Smooth muscle cell (in vitro differentiated cells): ENCODE measurements around the gene CACNA2D3. TPM values are rescaled to one million over a fixed set of nuclear protein-coding genes. Genes with fewer than 3 reads are reported as not detected.

ENCODE experiments used
- DNase-seq: peaks from one replicate; lab custom pipeline; 2025; ENCODE audit not compliant: unreplicated experiment; lab: John Stamatoyannopoulos, UW
- H2AFZ ChIP-seq: fragments of 200-600 bp; sonication (generic); 2 replicates; pipeline ENCODE4 v1.6.0; 2016; ENCODE audit warnings: antibody characterized with exemption, low read depth, mild to moderate bottlenecking
- H3F3A ChIP-seq: fragments of 200-600 bp; sonication (generic); 2 replicates; pipeline ENCODE4 v1.6.0; 2017; ENCODE audit warnings: antibody characterized with exemption, low read depth
- H3K27ac ChIP-seq: fragments of 200-600 bp; sonication (generic); 2 replicates; pipeline ENCODE4 v1.5.1; 2016; ENCODE audit warnings: low read depth, mild to moderate bottlenecking
- H3K27me3 ChIP-seq: fragments of 200-600 bp; sonication (generic); 2 replicates; pipeline ENCODE4 v1.6.1; 2016; ENCODE audit warnings: low read depth, mild to moderate bottlenecking
- H3K36me3 ChIP-seq: fragments of 200-600 bp; sonication (generic); 2 replicates; pipeline ENCODE4 v1.5.1; 2016; ENCODE audit warnings: low read depth
- H3K4me1 ChIP-seq: fragments of 200-600 bp; sonication (generic); 2 replicates; pipeline ENCODE4 v1.5.1; 2016; ENCODE audit warnings: low read depth
- H3K4me2 ChIP-seq: fragments of 200-600 bp; sonication (generic); 2 replicates; pipeline ENCODE4 v1.6.0; 2016; ENCODE audit warnings: mild to moderate bottlenecking
- H3K4me3 ChIP-seq: fragments of 200-600 bp; sonication (generic); 2 replicates; pipeline ENCODE4 v1.5.1; 2016; ENCODE audit warnings: mild to moderate bottlenecking
- H3K79me2 ChIP-seq: fragments of 200-600 bp; sonication (generic); 2 replicates; pipeline ENCODE4 v1.6.0; 2016; ENCODE audit warnings: low read depth, mild to moderate bottlenecking
- H3K9ac ChIP-seq: fragments of 200-600 bp; sonication (generic); 2 replicates; pipeline ENCODE4 v1.6.0; 2016; ENCODE audit warnings: low read depth
- H3K9me3 ChIP-seq: fragments of 200-600 bp; sonication (generic); replicated peaks from 2 replicates; pipeline ENCODE4 v1.5.1; 2016; ENCODE audit warnings: low read depth
- H4K20me1 ChIP-seq: fragments of 200-600 bp; sonication (generic); 2 replicates; pipeline ENCODE4 v1.6.0; 2016; ENCODE audit warnings: low read depth
- CTCF ChIP-seq: fragments of 200-600 bp; sonication (generic); IDR thresholded peaks from 2 replicates; pipeline ENCODE4 v1.5.1; 2017; ENCODE audit warnings: borderline replicate concordance, mild to moderate bottlenecking, antibody characterized with exemption; ENCODE audit not compliant: insufficient read depth, poor library complexity, severe bottlenecking
- WGBS: methylation state at CpG from one replicate; pipeline ENCODE4 v1.1.7; 2016; ENCODE audit warnings: low lambda C conversion rate; 5-methylcytosine and 5-hydroxymethylcytosine counted together
- polyA plus RNA-seq: library from polyadenylated mRNA; unstranded; fragments of >200 nt; fragmentation: Nextera tagmentation; extraction: Ambion mirVana; gene quantifications from 2 replicates; pipeline ENCODE4 v1.2.1, GENCODE V29; 2016
- total RNA-seq: library from RNA; depleted of rRNA; stranded (reverse); fragments of >200 nt; gene quantifications from 2 replicates; pipeline ENCODE4 v1.2.3, GENCODE V29; 2014

The CACNA2D3 gene
- total and polyA plus RNA-seq, 2 experiments from 2014 or later, result 0.15 to 0.90 TPM

DNA sequence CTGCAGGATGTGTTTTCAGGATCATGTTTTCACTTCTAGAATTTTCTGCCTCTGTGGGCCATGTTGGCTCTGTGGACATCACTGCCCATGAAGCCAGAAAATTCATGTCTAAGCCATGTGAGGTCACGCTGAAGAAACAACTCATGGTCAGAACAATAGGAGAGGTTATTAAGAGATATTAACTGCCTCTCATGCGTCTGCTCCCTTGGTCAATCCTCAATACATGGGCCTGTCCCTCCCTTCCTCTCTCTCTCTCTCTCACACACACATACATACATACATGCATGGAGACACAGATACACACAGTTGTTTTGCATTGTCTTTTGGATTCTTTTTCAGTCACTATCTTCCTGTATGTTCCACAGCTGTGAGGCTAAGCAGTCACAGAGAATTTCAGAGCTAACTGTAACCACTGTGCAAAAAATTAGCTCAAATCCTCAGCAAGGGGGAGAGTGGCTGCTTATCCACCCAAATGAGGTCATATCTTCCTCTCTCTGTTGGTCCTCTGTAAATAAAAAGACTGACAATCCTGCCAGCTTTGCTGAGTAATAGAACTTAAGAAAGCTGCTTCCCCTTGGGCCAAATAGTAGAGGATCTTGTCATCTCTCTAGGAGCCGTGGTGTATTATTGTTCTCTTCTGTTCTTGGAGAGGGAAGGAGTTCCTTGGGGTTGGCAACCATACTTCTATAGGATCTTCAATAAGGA is 759.9 kb downstream of the CACNA2D3 start:
- H3K9ac ChIP-seq, result no peak overlapping the region
- 31% methylated on average over 3 of the region's 3 CpGs for WGBS
- no peaks in the 10 kb centered on the region for H3K4me1 ChIP-seq
- no peaks in the 10 kb centered on the region for H3K9me3 ChIP-seq
- no peak for DNase-seq
- no peak overlapping the region for H2AFZ ChIP-seq
- no peaks in the 10 kb centered on the region for H3K79me2 ChIP-seq
- H3K27me3 ChIP-seq, result no peaks in the 10 kb centered on the region
- no peaks in the 10 kb centered on the region for H4K20me1 ChIP-seq
- TF ChIP-seq CTCF, result no peak
- peak overlapping the region; percentile 39 for H3K27ac ChIP-seq
- H3K36me3 ChIP-seq, result no peaks in the 10 kb centered on the region
- H3K4me2 ChIP-seq, result peak overlapping the region; percentile 3
- H3F3A ChIP-seq, result no peaks in the 10 kb centered on the region
- no peak overlapping the region for H3K4me3 ChIP-seq

DNA sequence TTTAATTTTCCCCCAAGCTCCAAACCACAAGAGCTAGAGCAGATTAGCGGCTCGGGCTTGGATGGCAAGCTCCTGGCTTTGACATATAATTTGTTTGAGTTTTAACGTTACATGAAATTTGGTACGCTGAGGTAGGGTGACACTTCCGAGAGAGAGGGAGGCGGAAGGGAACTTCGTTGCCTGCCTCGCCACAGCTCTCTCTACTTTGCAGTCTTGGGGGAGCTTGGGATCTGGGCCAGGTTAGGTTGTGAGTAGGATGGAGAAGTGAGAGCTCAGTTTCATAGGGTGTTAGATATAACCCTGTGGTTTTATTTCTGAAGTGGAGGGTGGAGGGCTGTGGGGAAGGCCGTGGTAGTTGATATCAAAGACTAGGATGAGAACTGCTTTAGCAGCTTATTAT is 765.8 kb downstream of the CACNA2D3 start:
- no peaks in the 10 kb centered on the region for H3K27me3 ChIP-seq
- no peak overlapping the region for H3K4me2 ChIP-seq
- DNase-seq, result no peak
- TF ChIP-seq CTCF, result no peak
- H4K20me1 ChIP-seq, result no peaks in the 10 kb centered on the region
- H2AFZ ChIP-seq, result no peak overlapping the region
- no peaks in the 10 kb centered on the region for H3K79me2 ChIP-seq
- H3K36me3 ChIP-seq, result no peaks in the 10 kb centered on the region
- WGBS, result 93% methylated on average over 9 of the region's 9 CpGs
- H3K27ac ChIP-seq, result no peak overlapping the region
- no peak overlapping the region for H3K4me3 ChIP-seq
- H3K9ac ChIP-seq, result no peak overlapping the region
- peaks cover 7% of the 10 kb centered on the region for H3K4me1 ChIP-seq
- no peaks in the 10 kb centered on the region for H3K9me3 ChIP-seq
- peaks cover 8% of the 10 kb centered on the region for H3F3A ChIP-seq

DNA sequence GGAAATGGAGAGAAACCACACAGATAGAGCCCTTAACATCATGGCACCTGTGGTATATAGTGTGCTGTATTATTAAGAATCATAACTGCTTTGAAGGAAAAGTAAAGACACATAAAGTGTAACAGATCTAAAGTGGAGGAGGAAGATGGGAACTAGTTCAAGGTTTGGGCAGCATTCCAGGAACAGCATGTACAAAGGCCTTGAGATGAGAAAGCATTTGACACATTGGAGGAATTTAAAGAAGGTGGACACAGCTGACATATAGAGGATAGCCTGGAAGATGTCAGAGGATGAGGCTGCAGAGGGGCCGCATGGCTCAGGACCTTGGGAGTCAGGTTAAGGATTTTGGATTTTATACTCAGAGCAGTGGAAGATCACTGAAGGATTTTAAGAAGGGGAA is 766.5 kb downstream of the CACNA2D3 start:
- no peak overlapping the region for H3K9ac ChIP-seq
- no peaks in the 10 kb centered on the region for H3K27me3 ChIP-seq
- peaks cover 7% of the 10 kb centered on the region for H3K4me1 ChIP-seq
- no peaks in the 10 kb centered on the region for H3K36me3 ChIP-seq
- WGBS, result 88% methylated on average over 1 of the region's 1 CpG
- no peak overlapping the region for H3K27ac ChIP-seq
- no peak overlapping the region for H3K4me3 ChIP-seq
- DNase-seq, result no peak
- peaks cover 8% of the 10 kb centered on the region for H3F3A ChIP-seq
- no peak for TF ChIP-seq CTCF
- no peaks in the 10 kb centered on the region for H3K79me2 ChIP-seq
- H3K9me3 ChIP-seq, result no peaks in the 10 kb centered on the region
- no peaks in the 10 kb centered on the region for H4K20me1 ChIP-seq
- H3K4me2 ChIP-seq, result no peak overlapping the region
- no peak overlapping the region for H2AFZ ChIP-seq

GRCh38 chr3:54889731-54890130 is 767.4 kb downstream of the CACNA2D3 start:
- DNase-seq, result no peak
- no peaks in the 10 kb centered on the region for H3K79me2 ChIP-seq
- H3K27ac ChIP-seq, result no peak overlapping the region
- no peak overlapping the region for H3K9ac ChIP-seq
- H3K4me2 ChIP-seq, result no peak overlapping the region
- no peak overlapping the region for H2AFZ ChIP-seq
- no peak overlapping the region for H3K4me3 ChIP-seq
- H3F3A ChIP-seq, result peaks cover 8% of the 10 kb centered on the region
- no peak for TF ChIP-seq CTCF
- H3K27me3 ChIP-seq, result no peaks in the 10 kb centered on the region
- 94% methylated on average over 3 of the region's 3 CpGs for WGBS
- H3K36me3 ChIP-seq, result no peaks in the 10 kb centered on the region
- no peaks in the 10 kb centered on the region for H4K20me1 ChIP-seq
- H3K4me1 ChIP-seq, result peaks cover 7% of the 10 kb centered on the region
- no peaks in the 10 kb centered on the region for H3K9me3 ChIP-seq
